Stimulated activated CD4-positive, alpha-beta T cell treated with anti-CD3 and anti-CD28 coated beads, TNF-alpha, amount 100 ng/mL, for 4 hours (primary cell): ENCODE data around the gene C2CD2.

Experiments used
- DNase-seq, 3 experiments: peaks; one replicate each; pipeline ENCODE4 v3.0.0-alpha.2; 2020; ENCODE audit warnings: low read depth in 3 of 3

C2CD2 gene

DNA sequence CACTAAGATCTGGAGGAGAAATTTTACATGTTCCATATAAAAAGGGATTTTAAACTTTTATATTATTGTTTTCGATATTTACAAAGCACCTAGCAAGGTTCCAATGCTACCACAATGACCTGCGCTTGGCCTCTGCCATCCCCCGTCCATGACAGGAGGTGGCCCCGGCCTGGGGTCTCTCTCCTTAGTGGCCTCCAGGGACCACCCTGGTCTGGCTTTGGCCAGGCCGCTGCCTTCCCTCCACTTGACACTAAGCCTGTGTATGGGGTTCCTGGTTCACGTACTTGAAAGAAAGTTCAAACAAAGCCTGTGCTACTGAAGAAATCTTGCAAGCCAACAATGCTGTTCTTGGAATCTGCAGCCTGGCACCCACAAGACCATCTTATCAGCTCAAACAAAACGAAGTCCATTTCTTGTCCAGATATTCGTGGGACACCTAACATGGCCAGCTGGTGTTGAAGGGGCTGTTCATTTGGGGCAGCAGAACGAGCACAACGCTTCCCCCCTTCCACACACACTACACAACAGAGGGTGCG lies 87.5 kb downstream of the C2CD2 start:
- DNase-seq: no peak

DNA sequence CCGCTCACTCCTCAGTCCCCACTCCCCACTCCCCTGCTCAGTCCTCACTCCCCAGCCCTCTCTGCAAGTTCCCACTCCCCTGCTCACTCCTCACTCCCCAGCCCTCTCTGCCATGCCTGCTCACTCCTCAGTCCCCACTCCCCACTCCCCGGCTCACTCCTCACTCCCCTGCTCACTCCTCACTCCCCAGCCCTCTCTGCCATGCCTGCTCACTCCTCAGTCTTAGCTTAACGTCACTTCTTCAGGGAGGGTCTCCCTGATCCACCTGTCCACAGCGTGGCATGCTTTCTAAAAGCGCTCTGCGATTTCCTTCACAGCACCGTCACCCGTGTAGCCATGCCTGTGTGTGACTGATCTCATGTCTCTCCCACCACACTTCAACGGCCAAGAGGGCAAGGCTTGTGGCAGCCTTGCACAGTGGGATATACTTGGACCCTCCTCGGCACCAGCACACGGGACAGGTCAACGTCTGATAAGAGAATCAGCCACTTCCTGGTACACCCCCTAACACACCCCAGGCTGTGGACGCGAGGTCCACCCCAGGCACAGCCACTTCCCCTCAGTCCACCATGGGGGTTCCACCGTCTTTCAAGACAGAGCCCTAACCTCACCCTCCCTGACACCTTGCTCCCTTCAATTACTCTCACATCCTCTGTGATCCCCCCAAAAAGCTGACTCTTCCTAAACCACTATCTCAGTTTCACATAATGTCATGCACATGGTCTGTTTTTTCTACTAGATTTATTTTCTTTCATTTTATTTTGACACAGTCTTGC lies 88.6 kb downstream of the C2CD2 start:
- no peak for DNase-seq

GRCh38 chr21:41864311-41865001 lies 89.4 kb downstream of the C2CD2 start:
- no peak for DNase-seq

- DNase-seq: no peak
These were observed 90.4 kb downstream of the C2CD2 start for GRCh38 chr21:41863439-41863740.

DNA sequence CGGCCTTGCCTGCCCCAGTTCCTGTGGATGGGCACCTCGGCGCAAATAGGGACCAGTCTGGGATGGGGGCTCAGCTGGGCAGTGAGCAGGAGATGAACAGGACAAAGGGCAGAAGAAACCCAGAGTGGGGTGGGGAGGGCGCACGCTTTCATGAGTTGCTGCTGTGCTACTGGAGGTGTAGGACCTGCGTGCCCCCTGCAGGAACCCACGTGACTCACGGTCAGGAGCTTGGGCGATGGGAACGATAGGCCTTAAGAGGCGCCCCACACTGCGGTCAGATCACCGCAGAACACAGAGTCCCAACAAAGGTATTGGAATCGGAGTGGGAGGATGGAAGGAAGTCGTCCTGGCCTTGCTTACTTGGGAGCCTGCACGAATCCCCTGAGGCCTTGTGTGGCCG lies 91.8 kb downstream of the C2CD2 start:
- no peak for DNase-seq

GRCh38 chr21:41861255-41861654 lies 92.6 kb downstream of the C2CD2 start:
- DNase-seq: no peak

- no peak for DNase-seq
These were observed 94.4 kb downstream of the C2CD2 start for GRCh38 chr21:41859297-41859980.

GRCh38 chr21:41858466-41859296 lies 95.1 kb downstream of the C2CD2 start:
- no peak for DNase-seq

GRCh38 chr21:41857771-41858300 lies 96.0 kb downstream of the C2CD2 start:
- DNase-seq: no peak

- DNase-seq: no peak
These were observed 97.2 kb downstream of the C2CD2 start for GRCh38 chr21:41856572-41856971.

DNA sequence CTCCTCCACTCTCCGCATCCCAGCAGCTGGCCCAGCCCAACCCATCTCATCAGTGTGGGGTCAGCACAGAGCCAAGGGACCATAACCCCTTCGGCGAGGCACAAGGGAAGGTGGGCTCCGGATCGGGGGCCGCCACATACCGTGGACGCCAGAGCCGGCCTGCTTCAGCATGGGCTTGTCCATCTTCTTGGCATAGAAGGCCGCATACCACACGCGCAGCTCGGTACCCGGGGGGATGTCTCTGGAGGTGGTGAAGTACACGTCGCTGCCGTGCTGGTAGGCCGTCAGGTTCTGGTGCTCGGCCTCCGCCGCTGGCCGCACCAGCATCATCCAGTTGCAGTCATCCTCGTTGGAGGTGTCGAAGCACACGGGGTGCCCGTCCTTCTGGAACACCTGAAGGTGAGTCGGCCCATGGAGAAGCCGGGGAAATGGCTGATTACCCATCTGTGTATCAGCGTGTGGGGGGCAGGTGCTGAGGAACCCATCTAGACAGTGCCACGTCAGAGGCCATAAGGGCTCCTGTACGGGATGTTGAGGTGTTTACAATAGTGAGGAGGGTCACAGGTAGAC lies 99.3 kb downstream of the C2CD2 start:
- DNase-seq: no peak

DNA sequence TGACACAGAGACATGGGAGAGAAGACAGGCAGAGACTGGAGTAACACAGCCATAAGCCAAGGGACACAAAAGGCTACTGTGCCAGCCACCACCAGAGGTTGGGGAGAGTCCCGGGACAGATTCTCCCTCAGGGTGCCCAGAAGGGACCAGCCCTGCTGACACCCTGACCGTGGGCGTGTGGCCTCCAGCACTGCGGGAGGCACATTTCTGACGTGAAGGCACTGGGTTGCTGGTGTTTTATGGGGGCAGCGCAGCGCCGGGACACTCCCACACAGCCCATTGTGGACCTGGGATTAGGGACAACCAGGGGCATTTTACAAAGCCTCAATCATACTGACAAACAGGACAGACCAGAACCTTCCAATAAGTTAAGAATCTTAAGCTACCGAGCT lies 100.9 kb downstream of the C2CD2 start:
- DNase-seq: no peak

GRCh38 chr21:41852151-41852928 lies 101.5 kb downstream of the C2CD2 start:
- no peak for DNase-seq

GRCh38 chr21:41851090-41851790 lies 102.6 kb downstream of the C2CD2 start:
- no peak for DNase-seq

DNA sequence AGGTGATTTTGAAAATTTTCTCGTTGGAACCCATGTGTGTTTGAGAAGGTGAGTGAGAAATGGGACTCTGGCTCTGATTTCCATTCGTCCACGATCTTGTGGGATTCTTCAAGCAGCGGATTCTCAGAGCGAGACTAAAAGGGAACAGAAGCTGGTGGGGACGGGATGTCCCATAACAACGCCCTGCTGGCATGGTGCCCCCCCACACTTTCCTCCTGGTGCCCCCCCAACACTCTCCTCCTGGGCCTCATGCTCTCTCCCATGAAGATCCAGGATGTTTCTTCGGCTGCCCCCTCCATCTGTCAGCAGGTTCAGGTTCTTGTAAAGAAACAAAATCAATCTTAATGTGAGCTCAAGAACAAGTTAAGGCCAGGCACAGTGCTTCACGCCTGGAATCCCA lies 103.7 kb downstream of the C2CD2 start:
- no peak for DNase-seq

GRCh38 chr21:41848958-41849580 lies 104.7 kb downstream of the C2CD2 start:
- no peak for DNase-seq

DNA sequence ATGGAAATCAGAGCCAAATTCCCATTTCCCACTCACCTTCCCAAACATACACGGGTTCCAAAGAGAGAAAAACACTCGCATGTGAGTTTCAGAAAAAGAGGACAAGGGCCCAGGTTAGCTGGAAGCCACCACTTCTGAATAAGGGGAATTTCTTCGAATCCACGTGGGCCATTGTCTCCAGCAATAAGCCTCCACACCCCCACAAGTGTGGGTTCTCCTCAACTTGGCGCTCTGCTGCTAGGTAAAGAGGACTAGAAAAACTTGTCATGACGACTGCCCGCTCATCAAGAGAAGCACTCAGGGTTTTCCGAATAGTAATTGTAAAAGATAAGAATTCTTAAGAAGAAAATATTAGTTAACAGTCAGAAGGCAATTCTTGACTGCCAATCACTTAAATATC lies 105.3 kb downstream of the C2CD2 start:
- no peak for DNase-seq

- DNase-seq: no peak
These were observed 106.6 kb downstream of the C2CD2 start for GRCh38 chr21:41847066-41847804.

DNA sequence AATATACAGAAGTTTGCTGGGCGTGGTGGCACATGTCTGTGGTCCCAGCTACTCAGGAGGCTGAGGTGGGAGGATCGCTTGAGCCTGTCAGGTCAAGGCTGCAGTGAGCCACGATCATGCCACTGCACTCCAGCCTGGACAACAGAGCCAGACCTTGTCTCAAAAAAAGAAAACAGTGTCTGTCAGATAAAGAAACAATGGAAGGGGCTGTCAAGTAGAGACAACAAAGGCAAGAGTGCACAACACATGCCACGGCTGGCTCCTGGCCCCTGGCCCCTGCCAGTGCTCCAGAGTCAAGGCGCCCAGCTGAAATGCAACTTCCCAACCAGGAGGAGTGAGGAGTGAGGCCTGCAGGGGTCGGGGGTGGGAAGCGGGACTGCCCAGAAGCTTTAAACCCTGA lies 107.3 kb downstream of the C2CD2 start:
- DNase-seq: no peak
